Transverse colon (tissue), 4 donors: ENCODE data around the gene IL10. TPM values are rescaled to one million over a fixed set of nuclear protein-coding genes. Genes with fewer than 3 reads are reported as not detected.

Experiments used
- DNase-seq: peaks from one replicate; pipeline ENCODE4 v3.0.0-alpha.2; 2019
- H3K27ac ChIP-seq, 4 donors: fragments of 200-600 bp; sonication (generic); 2 replicates each; pipeline ENCODE4 v1.5.1; 2016 to 2018; ENCODE audit warnings: inconsistent platforms in 4 of 4
- H3K27me3 ChIP-seq: fragments of 200-600 bp; sonication (generic); 2 replicates; pipeline ENCODE4 v1.5.1; 2017; ENCODE audit warnings: inconsistent platforms
- H3K36me3 ChIP-seq, 4 donors: fragments of 200-600 bp; sonication (generic); 2 replicates each; pipeline ENCODE4 v1.5.1; 2017 to 2019; ENCODE audit warnings: inconsistent platforms in 4 of 4
- H3K4me1 ChIP-seq, 4 donors: fragments of 200-600 bp; sonication (generic); 2 replicates each; pipeline ENCODE4 v1.5.1; 2017 to 2020; ENCODE audit warnings: inconsistent platforms in 4 of 4
- H3K4me3 ChIP-seq, 4 donors: fragments of 200-600 bp; sonication (generic); 1 replicate in 1 of 4; 2 replicates in 3 of 4; pipeline versions ENCODE4 v1.5.1 to v1.6.1; 2017 to 2019; ENCODE audit warnings: inconsistent platforms in 4 of 4
- H3K9me3 ChIP-seq, 2 donors: fragments of 200-600 bp; sonication (generic); 2 replicates each; pipeline ENCODE4 v1.5.1; 2017 to 2019; ENCODE audit warnings: inconsistent platforms in 2 of 2
- CTCF ChIP-seq, 5 experiments: fragments of 200-600 bp in 3 of 5; fragments of 450-650 bp in 2 of 5; sonication (generic) in 3 of 5; IDR thresholded peaks; 1 replicate in 2 of 5; 2 replicates in 3 of 5; pipeline ENCODE4 v1.5.1; 2016 to 2017; ENCODE audit warnings: antibody characterized with exemption in 5 of 5, inconsistent platforms in 3 of 5, mild to moderate bottlenecking in 2 of 5, moderate library complexity in 1 of 5
- EP300 ChIP-seq: sonication (generic); formaldehyde crosslinking; IDR thresholded peaks from one replicate; pipeline ENCODE4 v1.6.1; 2017; ENCODE audit warnings: antibody characterized with exemption, low read depth
- POLR2A ChIP-seq: fragments of 450-650 bp; IDR thresholded peaks from one replicate; pipeline ENCODE4 v1.6.1; 2016; ENCODE audit warnings: antibody characterized with exemption, mild to moderate bottlenecking, moderate library complexity
- POLR2AphosphoS5 ChIP-seq, 3 donors: sonication (generic); formaldehyde crosslinking; IDR thresholded peaks; one replicate each; pipeline ENCODE4 v1.6.1; 2016; ENCODE audit warnings: antibody characterized with exemption in 3 of 3
- WGBS, 2 donors: methylation state at CpG; one replicate each; pipeline ENCODE4 v1.1.5; 2018; ENCODE audit warnings: low coverage in 1 of 2; 5-methylcytosine and 5-hydroxymethylcytosine counted together
- in situ Hi-C, 4 donors: fragments of 200-750 bp; cut with MboI; loops; one replicate each; pipeline versions ENCODE4 v1.15.0 to v1.15.1; 2017; ENCODE audit warnings: low sequenced_read_pairs in 3 of 4, low pct_ligation_motif_present in 1 of 4, low pct_unique_long_range_greater_than_20kb in 1 of 4
- intact Hi-C: fragments of 100-400 bp; cut with DNase I; formaldehyde crosslinking; loops from one replicate; pipeline ENCODE4 v1.15.1; 2023; ENCODE audit warnings: low total_unique reads
- total RNA-seq, 4 donors: library from RNA; depleted of rRNA; stranded (reverse); fragments of >200 nt; gene quantifications; one replicate each; pipeline ENCODE4 v1.1.0, GENCODE V29; 2016

IL10 gene
- total RNA-seq, 4 donors from 2014 or later, result 1.6 to 4.4 TPM; not detected in 2

GRCh38 chr1:206787891-206788290, 15.6 kb upstream of the IL10 start:
- no peak for DNase-seq
- Histone ChIP-seq H3K36me3 (no peaks in the 10 kb centered on the region), H3K4me3 (no peak overlapping the region), H3K4me1 (no peaks in the 10 kb centered on the region), H3K9me3 (no peaks in the 10 kb centered on the region), H3K27ac (no peak overlapping the region), H3K27me3 (no peaks in the 10 kb centered on the region)
- intact Hi-C loops (no loop called here), in situ Hi-C loops (no loop called here)
- TF ChIP-seq EP300 (no peak), POLR2AphosphoS5 (IDR thresholded peaks at IDR 0.05) (no peak), CTCF (IDR thresholded peaks at IDR 0.05) (no peak), POLR2A (no peak)
- 92 to 93% methylated on average over 5 of the region's 5 CpGs for WGBS, 2 donors

- TF ChIP-seq CTCF (IDR thresholded peaks at IDR 0.05) (no peak), POLR2AphosphoS5 (IDR thresholded peaks at IDR 0.05) (no peak), POLR2A (no peak), EP300 (no peak)
- in situ Hi-C loops, result no loop called here
- Histone ChIP-seq H3K4me3 (no peak overlapping the region), H3K9me3 (no peaks in the 10 kb centered on the region), H3K27ac (no peak overlapping the region), H3K4me1 (no peaks in the 10 kb centered on the region), H3K27me3 (no peaks in the 10 kb centered on the region), H3K36me3 (no peaks in the 10 kb centered on the region)
- DNase-seq, result no peak
- intact Hi-C loops, result no loop called here
- 74 to 76% methylated on average over 5 of the region's 5 CpGs for WGBS, 2 donors
These were observed 14.1 kb upstream of the IL10 start for GRCh38 chr1:206786212-206786886.

DNA sequence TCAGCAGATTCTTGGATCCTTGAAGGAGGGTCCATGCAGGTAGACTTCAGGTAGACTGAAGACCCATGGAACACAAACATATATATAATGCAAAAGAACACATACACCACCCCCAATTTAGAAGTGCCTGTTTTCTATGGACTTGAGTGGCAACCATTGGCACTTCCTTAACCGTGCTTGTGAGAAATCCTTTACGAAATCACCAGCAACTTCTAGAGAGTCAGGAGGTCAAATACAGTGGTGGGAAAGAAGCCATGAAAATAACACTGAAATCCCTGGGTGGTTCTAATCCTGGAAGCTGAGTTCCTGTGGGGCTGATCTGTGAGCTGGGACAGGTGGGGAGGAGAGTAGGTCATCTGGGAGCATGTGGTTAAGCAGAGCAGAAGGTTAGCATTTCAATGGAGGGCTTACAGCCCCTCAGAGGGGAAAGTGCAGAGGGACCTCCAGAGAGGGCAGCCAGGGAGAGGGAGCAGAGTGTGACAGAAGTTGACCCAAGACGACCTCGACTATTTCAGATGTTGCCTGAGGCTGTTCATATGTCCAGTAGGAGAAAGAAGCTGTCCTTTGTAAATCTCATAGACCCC, 13.0 kb upstream of the IL10 start:
- intact Hi-C loops, result no loop called here
- WGBS, 2 donors, result 87 to 92% methylated on average over 2 to 4 of the region's 4 CpGs
- in situ Hi-C loops, result no loop called here

DNA sequence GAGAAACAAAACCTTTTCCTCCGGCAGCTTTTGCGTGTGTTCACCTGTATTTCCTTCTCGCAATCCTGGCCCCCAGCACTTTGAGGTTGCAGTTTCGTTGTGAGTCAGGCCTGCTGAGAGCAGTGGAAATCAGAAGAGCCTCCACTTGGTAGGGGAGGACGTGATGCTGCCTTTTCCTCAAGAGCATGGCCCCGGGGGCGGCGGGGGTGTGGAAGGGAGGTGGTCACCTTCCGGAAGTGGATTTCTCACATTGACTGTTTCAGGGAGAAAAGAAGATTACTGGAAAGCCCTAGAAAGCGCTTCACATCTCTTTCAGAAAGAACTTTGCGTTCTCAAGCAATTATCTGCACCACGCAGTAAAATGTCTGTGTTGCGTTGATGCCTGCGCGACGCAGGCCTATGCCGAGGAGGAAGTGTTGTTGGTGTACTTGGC, 12.2 kb upstream of the IL10 start:
- intact Hi-C loops, result no loop called here
- no peaks in the 10 kb centered on the region for H3K36me3 ChIP-seq
- TF ChIP-seq POLR2AphosphoS5 (IDR thresholded peaks at IDR 0.05) (no peak), CTCF (IDR thresholded peaks at IDR 0.05) (no peak), EP300 (no peak), POLR2A (no peak)
- no peak overlapping the region for H3K27ac ChIP-seq
- no peaks in the 10 kb centered on the region for H3K9me3 ChIP-seq
- DNase-seq, result peak; percentile 62
- no peaks in the 10 kb centered on the region for H3K4me1 ChIP-seq
- H3K4me3 ChIP-seq, result no peak overlapping the region
- no peaks in the 10 kb centered on the region for H3K27me3 ChIP-seq
- in situ Hi-C loops, result no loop called here
- WGBS, 2 donors, result 84 to 87% methylated on average over 15 to 17 of the region's 17 CpGs

More for the DNA sequence above, 13.0 kb upstream of the IL10 start:
- H3K36me3 ChIP-seq, result no peaks in the 10 kb centered on the region
- no peak overlapping the region for H3K4me3 ChIP-seq
- DNase-seq, result no peak
- H3K9me3 ChIP-seq, result no peaks in the 10 kb centered on the region
- H3K4me1 ChIP-seq, result no peaks in the 10 kb centered on the region
- H3K27me3 ChIP-seq, result no peaks in the 10 kb centered on the region
- no peak for TF ChIP-seq POLR2AphosphoS5 (IDR thresholded peaks at IDR 0.05)
- TF ChIP-seq CTCF (IDR thresholded peaks at IDR 0.05), result no peak
- TF ChIP-seq POLR2A, result no peak
- no peak for TF ChIP-seq EP300
- no peak overlapping the region for H3K27ac ChIP-seq
